GM19238 (cell line): ENCODE results near the gene THOC7.
A peak's percentile ranks its signal among the peaks of the same experiment; 100 is the strongest.

Experiments
- DNase-seq: peaks from one replicate; pipeline ENCODE4 v3.0.0; 2011; ENCODE audit warnings: low spot score; ENCODE audit not compliant: insufficient read length

Gene THOC7

GRCh38 chr3:63845215-63845614 is 18.4 kb downstream of the THOC7 start:
- no peak for DNase-seq

GRCh38 chr3:63842127-63842526 is 21.5 kb downstream of the THOC7 start:
- DNase-seq: no peak

GRCh38 chr3:63841704-63842103 is 21.9 kb downstream of the THOC7 start:
- DNase-seq: no peak

- DNase-seq: no peak
Measured at GRCh38 chr3:63832395-63832794, 31.2 kb downstream of the THOC7 start.

- DNase-seq: no peak
Measured at GRCh38 chr3:63830526-63830925, 33.1 kb downstream of the THOC7 start.

GRCh38 chr3:63824309-63824708 is 39.3 kb downstream of the THOC7 start:
- no peak for DNase-seq

GRCh38 chr3:63819151-63819398 is 44.5 kb downstream of the THOC7 start, which contains the start of gene C3orf49:
C3orf49 (plus strand) TSS chr3:63819299; CDS start chr3:63819472, 173 bp downstream.
- DNase-seq: no peak

- DNase-seq: peak; percentile 21
Measured at GRCh38 chr3:63818282-63819150, 45.1 kb downstream of the THOC7 start.

- no peak for DNase-seq
Measured at GRCh38 chr3:63817225-63817624, 46.4 kb downstream of the THOC7 start.

- DNase-seq: no peak
Measured at GRCh38 chr3:63814237-63814636, 49.4 kb downstream of the THOC7 start.

GRCh38 chr3:63809607-63810006 is 54.0 kb downstream of the THOC7 start:
- no peak for DNase-seq

GRCh38 chr3:63808633-63809032 is 55.0 kb downstream of the THOC7 start:
- no peak for DNase-seq

- no peak for DNase-seq
Measured at GRCh38 chr3:63807961-63808565, 55.5 kb downstream of the THOC7 start.

GRCh38 chr3:63803911-63804310 is 59.7 kb downstream of the THOC7 start:
- DNase-seq: no peak

- DNase-seq: no peak
Measured at GRCh38 chr3:63800097-63800496, 63.5 kb downstream of the THOC7 start.

GRCh38 chr3:63798949-63799348 is 64.7 kb downstream of the THOC7 start:
- DNase-seq: no peak

GRCh38 chr3:63798544-63798943 is 65.1 kb downstream of the THOC7 start:
- no peak for DNase-seq

- no peak for DNase-seq
Measured at GRCh38 chr3:63795438-63795837, 68.2 kb downstream of the THOC7 start.

- DNase-seq: no peak
Measured at GRCh38 chr3:63791974-63792373, 71.6 kb downstream of the THOC7 start.
